ENCODE measurements around the gene COPS2.

Gene COPS2

GRCh38 chr15:49155834-49156627 is 632 bp upstream of the COPS2 start:
- DNase-seq: no peak

- no peak for DNase-seq
These were observed 645 bp downstream of the COPS2 start for GRCh38 chr15:49154799-49155109.

- DNase-seq: no peak
These were observed 1.0 kb downstream of the COPS2 start for GRCh38 chr15:49154359-49154758.

GRCh38 chr15:49152552-49153312 is 2.7 kb downstream of the COPS2 start:
- DNase-seq: no peak

- no peak for DNase-seq
These were observed 3.6 kb downstream of the COPS2 start for GRCh38 chr15:49151831-49152230.

- DNase-seq: no peak
These were observed 6.7 kb downstream of the COPS2 start for GRCh38 chr15:49148727-49149126.

GRCh38 chr15:49148298-49148697 is 7.1 kb downstream of the COPS2 start:
- DNase-seq: no peak

- DNase-seq: no peak
These were observed 9.5 kb downstream of the COPS2 start for GRCh38 chr15:49145651-49146609.

- no peak for DNase-seq
These were observed 17.5 kb downstream of the COPS2 start for GRCh38 chr15:49137861-49138260.

- no peak for DNase-seq
These were observed 19.5 kb downstream of the COPS2 start for GRCh38 chr15:49135911-49136310.

GRCh38 chr15:49135342-49135857 is 20.0 kb downstream of the COPS2 start:
- no peak for DNase-seq

GRCh38 chr15:49134683-49135341 is 20.6 kb downstream of the COPS2 start:
- no peak for DNase-seq

GRCh38 chr15:49131403-49131802 is 24.0 kb downstream of the COPS2 start:
- no peak for DNase-seq

GRCh38 chr15:49124371-49124770 is 31.0 kb downstream of the COPS2 start:
- DNase-seq: no peak

GRCh38 chr15:49122541-49123062 is 32.8 kb downstream of the COPS2 start:
- DNase-seq: no peak

- no peak for DNase-seq
These were observed 33.5 kb downstream of the COPS2 start for GRCh38 chr15:49121901-49122300.

GRCh38 chr15:49120832-49121231 is 34.6 kb downstream of the COPS2 start:
- DNase-seq: no peak

- no peak for DNase-seq
These were observed 39.1 kb downstream of the COPS2 start for GRCh38 chr15:49116108-49116857.

GRCh38 chr15:49115062-49115461 is 40.3 kb downstream of the COPS2 start:
- no peak for DNase-seq

- DNase-seq: no peak
These were observed 45.0 kb downstream of the COPS2 start for GRCh38 chr15:49110158-49110944.

- no peak for DNase-seq
These were observed 52.4 kb downstream of the COPS2 start for GRCh38 chr15:49103002-49103401.

Data from NCI-H1417 treated with DMSO at 0.1 percent for 48 hours (cell line).